Thoracic aorta (tissue), 2 donors: ENCODE results near the gene DACH1. TPM values are rescaled to one million over a fixed set of nuclear protein-coding genes. Genes with fewer than 3 reads are reported as not detected.

Experiments used
- ATAC-seq: fragments of 150-250 bp; one replicate; pipeline ENCODE4 v1.8.0; 2017; ENCODE audit warnings: low read depth; ENCODE audit not compliant: insufficient number of reproducible peaks, low FRiP score
- DNase-seq: peaks from one replicate; pipeline ENCODE4 v3.0.0-alpha.2; 2020; ENCODE audit warnings: low spot score
- H3K27ac ChIP-seq, 2 donors: fragments of 200-600 bp; sonication (generic); 1 replicate in 1 of 2; 2 replicates in 1 of 2; pipeline ENCODE4 v1.5.1; 2016; ENCODE audit warnings: mild to moderate bottlenecking in 2 of 2, moderate library complexity in 2 of 2
- H3K27me3 ChIP-seq: fragments of 200-600 bp; sonication (generic); replicated peaks from 2 replicates; pipeline ENCODE4 v1.6.0; 2016; ENCODE audit warnings: mild to moderate bottlenecking; ENCODE audit not compliant: insufficient read depth
- H3K36me3 ChIP-seq: fragments of 200-600 bp; sonication (generic); one replicate; pipeline ENCODE4 v1.5.1; 2016
- H3K4me1 ChIP-seq, 2 donors: fragments of 200-600 bp; sonication (generic); 1 replicate in 1 of 2; 2 replicates in 1 of 2; pipeline versions ENCODE4 v1.5.1 to v1.6.0; 2016; ENCODE audit warnings: low read depth in 2 of 2, mild to moderate bottlenecking in 1 of 2; ENCODE audit not compliant: control insufficient read depth in 1 of 2
- H3K4me3 ChIP-seq: fragments of 200-600 bp; sonication (generic); 2 replicates; pipeline ENCODE4 v1.5.1; 2016; ENCODE audit warnings: mild to moderate bottlenecking
- H3K9me3 ChIP-seq: fragments of 200-600 bp; sonication (generic); 2 replicates; pipeline ENCODE4 v1.5.1; 2016
- total RNA-seq, 2 donors: library from RNA; depleted of rRNA; stranded (reverse); fragments of >200 nt; gene quantifications; one replicate each; pipeline versions ENCODE4 v1.1.0 to v1.2.3, GENCODE V29; 2016
- TF ChIP-seq, protein P1 (sequence below): fragments of 200-600 bp; sonication (generic); IDR thresholded peaks from one replicate; pipeline ENCODE4 v1.5.1; 2019; ENCODE audit warnings: antibody characterized with exemption

Gene DACH1
- total RNA-seq, 2 donors from 2014 or later = 0.14 to 1.3 TPM

DNA sequence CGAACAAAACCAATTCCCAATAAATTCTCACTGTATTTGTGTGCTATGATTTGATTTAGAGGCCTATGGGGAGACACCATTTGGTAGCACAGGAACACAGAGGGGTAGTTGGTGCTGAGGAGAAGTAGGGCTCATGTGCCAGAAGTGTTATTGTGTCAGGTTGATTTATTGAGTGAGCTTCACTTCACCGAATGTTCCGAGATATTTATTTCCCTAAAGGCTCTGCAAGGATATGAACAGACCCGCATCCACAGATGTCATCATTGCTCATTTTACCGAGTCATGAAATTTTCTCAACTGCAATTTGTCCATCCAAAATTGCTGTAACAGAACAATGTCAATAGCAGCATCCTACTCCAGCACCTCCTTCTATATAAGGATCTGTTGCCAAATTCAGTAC, 69.5 kb downstream of the DACH1 start:
- no peaks in the 10 kb centered on the region for H3K9me3 ChIP-seq
- no peaks in the 10 kb centered on the region for H3K4me1 ChIP-seq
- no peaks in the 10 kb centered on the region for H3K27me3 ChIP-seq
- DNase-seq = no peak
- ATAC-seq = no peak
- TF ChIP-seq, protein P1, sequence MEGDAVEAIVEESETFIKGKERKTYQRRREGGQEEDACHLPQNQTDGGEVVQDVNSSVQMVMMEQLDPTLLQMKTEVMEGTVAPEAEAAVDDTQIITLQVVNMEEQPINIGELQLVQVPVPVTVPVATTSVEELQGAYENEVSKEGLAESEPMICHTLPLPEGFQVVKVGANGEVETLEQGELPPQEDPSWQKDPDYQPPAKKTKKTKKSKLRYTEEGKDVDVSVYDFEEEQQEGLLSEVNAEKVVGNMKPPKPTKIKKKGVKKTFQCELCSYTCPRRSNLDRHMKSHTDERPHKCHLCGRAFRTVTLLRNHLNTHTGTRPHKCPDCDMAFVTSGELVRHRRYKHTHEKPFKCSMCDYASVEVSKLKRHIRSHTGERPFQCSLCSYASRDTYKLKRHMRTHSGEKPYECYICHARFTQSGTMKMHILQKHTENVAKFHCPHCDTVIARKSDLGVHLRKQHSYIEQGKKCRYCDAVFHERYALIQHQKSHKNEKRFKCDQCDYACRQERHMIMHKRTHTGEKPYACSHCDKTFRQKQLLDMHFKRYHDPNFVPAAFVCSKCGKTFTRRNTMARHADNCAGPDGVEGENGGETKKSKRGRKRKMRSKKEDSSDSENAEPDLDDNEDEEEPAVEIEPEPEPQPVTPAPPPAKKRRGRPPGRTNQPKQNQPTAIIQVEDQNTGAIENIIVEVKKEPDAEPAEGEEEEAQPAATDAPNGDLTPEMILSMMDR = no peak
- H3K36me3 ChIP-seq = no peaks in the 10 kb centered on the region
- H3K4me3 ChIP-seq = no peak overlapping the region
- no peak overlapping the region for H3K27ac ChIP-seq

GRCh38 chr13:71789693-71790329, 77.2 kb downstream of the DACH1 start:
- TF ChIP-seq, protein P1 = no peak
- Histone ChIP-seq H3K9me3 (no peaks in the 10 kb centered on the region), H3K4me3 (no peak overlapping the region), H3K36me3 (no peaks in the 10 kb centered on the region), H3K4me1 (no peaks in the 10 kb centered on the region), H3K27ac (no peak overlapping the region), H3K27me3 (no peaks in the 10 kb centered on the region)
- ATAC-seq = no peak
- DNase-seq = no peak

- Histone ChIP-seq H3K27me3 (no peaks in the 10 kb centered on the region), H3K9me3 (no peaks in the 10 kb centered on the region), H3K4me1 (no peaks in the 10 kb centered on the region), H3K27ac (no peak overlapping the region), H3K36me3 (no peaks in the 10 kb centered on the region), H3K4me3 (no peak overlapping the region)
- TF ChIP-seq, protein P1 = no peak
- no peak for ATAC-seq
- DNase-seq = no peak
Observed at GRCh38 chr13:71789037-71789436, 78.0 kb downstream of the DACH1 start.

GRCh38 chr13:71787414-71787813, 79.6 kb downstream of the DACH1 start:
- DNase-seq (no peak), ATAC-seq (no peak)
- no peaks in the 10 kb centered on the region for H3K27me3 ChIP-seq
- no peak overlapping the region for H3K27ac ChIP-seq
- TF ChIP-seq, protein P1 = no peak
- H3K9me3 ChIP-seq = no peaks in the 10 kb centered on the region
- no peaks in the 10 kb centered on the region for H3K36me3 ChIP-seq
- H3K4me3 ChIP-seq = no peak overlapping the region
- H3K4me1 ChIP-seq = no peaks in the 10 kb centered on the region

- no peak for ATAC-seq
- H3K27ac ChIP-seq = no peak overlapping the region
- TF ChIP-seq, protein P1 = no peak
- H3K4me1 ChIP-seq = no peaks in the 10 kb centered on the region
- H3K4me3 ChIP-seq = no peak overlapping the region
- no peaks in the 10 kb centered on the region for H3K36me3 ChIP-seq
- no peaks in the 10 kb centered on the region for H3K27me3 ChIP-seq
- DNase-seq = no peak
- no peaks in the 10 kb centered on the region for H3K9me3 ChIP-seq
Observed at GRCh38 chr13:71786875-71787274, 80.1 kb downstream of the DACH1 start.
